Measurements from ENCODE around the gene OCIAD2.

DNA sequence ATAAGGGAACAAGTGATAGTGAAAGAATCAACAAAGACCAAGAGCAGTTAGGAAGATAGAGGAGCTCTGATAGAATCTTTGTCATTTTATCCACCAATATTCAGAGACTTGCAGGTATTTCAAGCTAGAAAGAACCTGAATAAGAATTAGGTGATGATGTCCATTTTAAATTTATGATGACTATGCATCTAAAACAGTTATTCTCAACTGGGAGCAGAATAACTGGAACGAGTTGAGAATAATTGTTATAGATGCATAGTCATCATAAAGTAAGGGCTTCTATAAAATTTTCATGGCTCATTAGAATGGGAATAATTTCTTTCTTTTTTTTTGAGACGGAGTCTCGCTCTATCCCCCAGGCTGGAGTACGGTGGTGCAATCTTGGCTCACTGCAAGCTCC is 69.9 kb downstream of the OCIAD2 start:
- no peak for TF ChIP-seq POLR2A (IDR thresholded peaks at IDR 0.05)
- TF ChIP-seq CTCF (IDR thresholded peaks at IDR 0.05 in 8 of 11, conservative IDR thresholded peaks at IDR 0.05 in 3 of 11), result no peak
